NCI-H226 (cell line): ENCODE measurements around the gene ADAT2.
"Not testable (repeated sequence)": the region's sequence is repeated elsewhere in the genome, so short reads cannot be mapped to it uniquely, and the experiment has no call there.

ENCODE experiments used
- DNase-seq: peaks from one replicate; pipeline ENCODE4 v3.0.0-alpha.2; 2015

Gene ADAT2

GRCh38 chr6:143450453-143451371 is at the start of gene ADAT2, which contains the start of gene PEX3:
Gene ADAT2 (minus strand): TSS chr6:143450695. CDS start chr6:143450658, 37 bp downstream.
Gene PEX3 (plus strand): TSS chr6:143450805. CDS start chr6:143451043, 238 bp downstream.
- DNase-seq, result peak; percentile 87

GRCh38 chr6:143498428-143498827 is 47.9 kb upstream of the ADAT2 start:
- DNase-seq, result no peak

- no peak for DNase-seq
Measured at GRCh38 chr6:143496974-143497373, 46.5 kb upstream of the ADAT2 start.

- no peak for DNase-seq
Measured at GRCh38 chr6:143490775-143491174, 40.3 kb upstream of the ADAT2 start.

- DNase-seq, result no peak
Measured at GRCh38 chr6:143490244-143490643, 39.7 kb upstream of the ADAT2 start.

GRCh38 chr6:143486752-143487151 is 36.3 kb upstream of the ADAT2 start:
- no peak for DNase-seq

- no peak for DNase-seq
Measured at GRCh38 chr6:143485967-143486366, 35.5 kb upstream of the ADAT2 start.

- DNase-seq, result no peak
Measured at GRCh38 chr6:143482593-143482992, 32.1 kb upstream of the ADAT2 start.

GRCh38 chr6:143478479-143479062 is 28.1 kb upstream of the ADAT2 start:
- DNase-seq, result no peak

- DNase-seq, result no peak
Measured at GRCh38 chr6:143476545-143476944, 26.1 kb upstream of the ADAT2 start.

- DNase-seq, result no peak
Measured at GRCh38 chr6:143471822-143472221, 21.3 kb upstream of the ADAT2 start.

GRCh38 chr6:143468823-143469222 is 18.3 kb upstream of the ADAT2 start:
- not testable (repeated sequence) for DNase-seq

GRCh38 chr6:143468026-143468425 is 17.5 kb upstream of the ADAT2 start:
- DNase-seq, result no peak

- DNase-seq, result peak; percentile 69
Measured at GRCh38 chr6:143465546-143465945, 15.1 kb upstream of the ADAT2 start.

GRCh38 chr6:143457563-143458359 is 7.3 kb upstream of the ADAT2 start:
- peak; percentile 38 for DNase-seq

- no peak for DNase-seq
Measured at GRCh38 chr6:143451531-143451930, 1.0 kb upstream of the ADAT2 start.

GRCh38 chr6:143449714-143450452 is 612 bp downstream of the ADAT2 start:
- no peak for DNase-seq

- no peak for DNase-seq
Measured at GRCh38 chr6:143449082-143449713, 1.3 kb downstream of the ADAT2 start.

- not testable (repeated sequence) for DNase-seq
Measured at GRCh38 chr6:143447865-143448264, 2.6 kb downstream of the ADAT2 start.

- DNase-seq, result no peak
Measured at GRCh38 chr6:143443096-143443495, 7.4 kb downstream of the ADAT2 start.

GRCh38 chr6:143441680-143442545 is 8.6 kb downstream of the ADAT2 start:
- DNase-seq, result no peak
